ENCODE measurements around the gene ACIN1. TPM values are rescaled to one million over a fixed set of nuclear protein-coding genes. Genes with fewer than 3 reads are reported as not detected.

The ACIN1 gene
- total and polyA plus RNA-seq, 2 of the 8 experiments (the other 6 are each of a cell fraction or from before 2014, with no cell fraction given), result 132 to 233 TPM

- no peak for TF ChIP-seq CTBP2 (IDR thresholded peaks at IDR 0.05; ENCODE audit: borderline replicate concordance, insufficient read depth, insufficient read length, low read length)
- TF ChIP-seq EZH2 (IDR thresholded peaks at IDR 0.05; ENCODE audit: low read depth, low read length, severe bottlenecking), result no peak
- TF ChIP-seq RAD21 (IDR thresholded peaks at IDR 0.05 in 1 of 2, conservative IDR thresholded peaks at IDR 0.05 in 1 of 2; ENCODE audit: low read depth in 2 of 2, low read length in 2 of 2), result peak; percentile 32 to 47; a peak in 3 of 4 replicates
- peak; percentile 52; the same call in 1 of the 2 replicates for TF ChIP-seq MAX (IDR thresholded peaks at IDR 0.05)
- TF ChIP-seq BRCA1 (IDR thresholded peaks at IDR 0.05; ENCODE audit: low read depth, low read length), result no peak
- TF ChIP-seq, protein P1, sequence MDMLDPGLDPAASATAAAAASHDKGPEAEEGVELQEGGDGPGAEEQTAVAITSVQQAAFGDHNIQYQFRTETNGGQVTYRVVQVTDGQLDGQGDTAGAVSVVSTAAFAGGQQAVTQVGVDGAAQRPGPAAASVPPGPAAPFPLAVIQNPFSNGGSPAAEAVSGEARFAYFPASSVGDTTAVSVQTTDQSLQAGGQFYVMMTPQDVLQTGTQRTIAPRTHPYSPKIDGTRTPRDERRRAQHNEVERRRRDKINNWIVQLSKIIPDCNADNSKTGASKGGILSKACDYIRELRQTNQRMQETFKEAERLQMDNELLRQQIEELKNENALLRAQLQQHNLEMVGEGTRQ (IDR thresholded peaks at IDR 0.05; ENCODE audit: low read length), result no peak
- TF ChIP-seq EGR1 (IDR thresholded peaks at IDR 0.05; ENCODE audit: borderline replicate concordance, low read depth, low read length), result no peak
- no peak for TF ChIP-seq RFX5 (IDR thresholded peaks at IDR 0.05; ENCODE audit: borderline replicate concordance, low read depth, low read length)
- TF ChIP-seq ZNF274 (IDR thresholded peaks at IDR 0.05; ENCODE audit: borderline replicate concordance, extremely low read depth, low read length), result no peak
- TF ChIP-seq SIN3A (conservative IDR thresholded peaks at IDR 0.05 in 1 of 2, IDR thresholded peaks at IDR 0.05 in 1 of 2; ENCODE audit: low read depth in 1 of 2, low read length in 2 of 2), result peak in 1 of 2 experiments; percentile 89; a peak in 2 of 4 replicates
- no peak for TF ChIP-seq GTF2F1 (IDR thresholded peaks at IDR 0.05; ENCODE audit: borderline replicate concordance, low read depth, low read length)
- TF ChIP-seq CREB1 (IDR thresholded peaks at IDR 0.05), result 0 out of 2 replicates have a peak, but pooled peaks have one; percentile 27
- no peak for TF ChIP-seq FOSL1 (IDR thresholded peaks at IDR 0.05; ENCODE audit: insufficient read depth, low read depth, low read length)
Measured at GRCh38 chr14:23056145-23056955, 38.6 kb downstream of the ACIN1 start (continued).
